Measurements from ENCODE around the gene GNG12.

Gene GNG12

GRCh38 chr1:67815303-67816094, 17.8 kb downstream of the GNG12 start:
- no peak for DNase-seq (ENCODE audit: low read depth)

GRCh38 chr1:67814121-67814772, 19.0 kb downstream of the GNG12 start:
- DNase-seq (ENCODE audit: low read depth) = no peak

- no peak for DNase-seq (ENCODE audit: low read depth)
Measured at GRCh38 chr1:67812226-67812625, 21.0 kb downstream of the GNG12 start.

GRCh38 chr1:67811781-67812180, 21.5 kb downstream of the GNG12 start:
- no peak for DNase-seq (ENCODE audit: low read depth)

GRCh38 chr1:67809887-67810286, 23.4 kb downstream of the GNG12 start:
- DNase-seq (ENCODE audit: low read depth) = no peak

- no peak for DNase-seq (ENCODE audit: low read depth)
Measured at GRCh38 chr1:67807282-67807681, 26.0 kb downstream of the GNG12 start.

GRCh38 chr1:67804710-67805109, 28.6 kb downstream of the GNG12 start:
- DNase-seq (ENCODE audit: low read depth) = no peak

- no peak for DNase-seq (ENCODE audit: low read depth)
Measured at GRCh38 chr1:67803380-67804279, 29.6 kb downstream of the GNG12 start.

- DNase-seq (ENCODE audit: low read depth) = no peak
Measured at GRCh38 chr1:67802565-67802964, 30.7 kb downstream of the GNG12 start.

GRCh38 chr1:67801903-67802302, 31.4 kb downstream of the GNG12 start:
- DNase-seq (ENCODE audit: low read depth) = no peak

GRCh38 chr1:67795179-67795912, 37.9 kb downstream of the GNG12 start:
- DNase-seq (ENCODE audit: low read depth) = no peak

GRCh38 chr1:67793562-67793961, 39.7 kb downstream of the GNG12 start:
- DNase-seq (ENCODE audit: low read depth) = no peak

GRCh38 chr1:67792741-67793458, 40.4 kb downstream of the GNG12 start:
- DNase-seq (ENCODE audit: low read depth) = no peak

GRCh38 chr1:67792103-67792502, 41.2 kb downstream of the GNG12 start:
- DNase-seq (ENCODE audit: low read depth) = no peak

- DNase-seq (ENCODE audit: low read depth) = peak; percentile 90
Measured at GRCh38 chr1:67791686-67792085, 41.6 kb downstream of the GNG12 start.

GRCh38 chr1:67791261-67791660, 42.0 kb downstream of the GNG12 start:
- no peak for DNase-seq (ENCODE audit: low read depth)

GRCh38 chr1:67790201-67790692, 43.0 kb downstream of the GNG12 start:
- no peak for DNase-seq (ENCODE audit: low read depth)

GRCh38 chr1:67789551-67789950, 43.7 kb downstream of the GNG12 start:
- DNase-seq (ENCODE audit: low read depth) = no peak

- no peak for DNase-seq (ENCODE audit: low read depth)
Measured at GRCh38 chr1:67788904-67789303, 44.4 kb downstream of the GNG12 start.

GRCh38 chr1:67788238-67788790, 45.0 kb downstream of the GNG12 start:
- no peak for DNase-seq (ENCODE audit: low read depth)

GRCh38 chr1:67787746-67788145, 45.5 kb downstream of the GNG12 start:
- no peak for DNase-seq (ENCODE audit: low read depth)
